HepG2 (cell line): Measurements from ENCODE around the gene NHSL1. TPM values are rescaled to one million over a fixed set of nuclear protein-coding genes. Genes with fewer than 3 reads are reported as not detected.

Experiments used
- ARNT2 ChIP-seq: sonication (generic); formaldehyde crosslinking; IDR thresholded peaks from 2 replicates; pipeline ENCODE4 v1.8.0; 2022; ENCODE audit warnings: mild to moderate bottlenecking, low read depth, missing genetic modification reagents, moderate library complexity
- ATF6 ChIP-seq: sonication (generic); formaldehyde crosslinking; conservative IDR thresholded peaks from 2 replicates; pipeline ENCODE4 v1.4.0; 2020; ENCODE audit warnings: missing genetic modification reagents
- ELF4 ChIP-seq: sonication (generic); formaldehyde crosslinking; IDR thresholded peaks from 2 replicates; pipeline ENCODE4 v1.5.0; 2020; ENCODE audit warnings: missing genetic modification reagents, mild to moderate bottlenecking, moderate library complexity, borderline replicate concordance
- FIP1L1 ChIP-seq: fragments of 200-400 bp; formaldehyde crosslinking; IDR thresholded peaks from 2 replicates; pipeline ENCODE4 v1.6.1; 2018; ENCODE audit warnings: low read depth, mild to moderate bottlenecking, low read length, moderate library complexity, borderline replicate concordance; ENCODE audit not compliant: insufficient read depth
- FOXO1 ChIP-seq: sonication (generic); formaldehyde crosslinking; IDR thresholded peaks from 2 replicates; pipeline ENCODE4 v1.4.0; 2020; ENCODE audit warnings: missing genetic modification reagents
- GATAD1 ChIP-seq: IDR thresholded peaks from 2 replicates; pipeline ENCODE4 v1.6.1; 2016; ENCODE audit warnings: missing genetic modification reagents, missing compliant biosample characterization
- GMEB2 ChIP-seq: IDR thresholded peaks from 2 replicates; pipeline ENCODE4 v1.6.1; 2016; ENCODE audit warnings: missing biosample characterization, missing genetic modification reagents, low read depth
- HHEX ChIP-seq: IDR thresholded peaks from 2 replicates; pipeline ENCODE4 v1.6.1; 2016; ENCODE audit warnings: control low read depth
- ISL2 ChIP-seq: sonication (generic); formaldehyde crosslinking; IDR thresholded peaks from 2 replicates; pipeline ENCODE4 v1.5.0; 2020; ENCODE audit warnings: missing genetic modification reagents
- JARID2 ChIP-seq: sonication (generic); formaldehyde crosslinking; IDR thresholded peaks from 2 replicates; pipeline ENCODE4 v1.8.1; 2023; ENCODE audit warnings: missing genetic modification reagents, inconsistent platforms; ENCODE audit not compliant: insufficient replicate concordance
- KDM1A ChIP-seq: IDR thresholded peaks from 2 replicates; pipeline ENCODE4 v1.6.1; 2016; ENCODE audit warnings: missing compliant biosample characterization
- KDM5B ChIP-seq: sonication (generic); formaldehyde crosslinking; IDR thresholded peaks from 2 replicates; pipeline ENCODE4 v1.4.0; 2020; ENCODE audit warnings: missing genetic modification reagents, mild to moderate bottlenecking, borderline replicate concordance
- RBFOX2 ChIP-seq: fragments of 200-400 bp; formaldehyde crosslinking; IDR thresholded peaks from 2 replicates; pipeline ENCODE4 v1.6.1; 2017; ENCODE audit warnings: low read depth, mild to moderate bottlenecking, low read length
- SOX13 ChIP-seq, 3 experiments: fragments of 450-650 bp in 1 of 3; sonication (generic) in 1 of 3; formaldehyde crosslinking in 1 of 3; IDR thresholded peaks in 2 of 3; conservative IDR thresholded peaks in 1 of 3; 2 replicates each; pipeline versions ENCODE4 v1.5.0 to v1.6.1; 2016 to 2020; ENCODE audit warnings: antibody characterized with exemption in 1 of 3, mild to moderate bottlenecking in 1 of 3, missing compliant biosample characterization in 1 of 3, missing genetic modification reagents in 1 of 3, moderate library complexity in 1 of 3
- SPEN ChIP-seq: sonication (generic); formaldehyde crosslinking; IDR thresholded peaks from 2 replicates; pipeline ENCODE4 v1.5.1; 2020; ENCODE audit warnings: low read depth, mild to moderate bottlenecking, missing genetic modification reagents
- SRY ChIP-seq: sonication (generic); formaldehyde crosslinking; IDR thresholded peaks from 2 replicates; pipeline ENCODE4 v1.8.0; 2022; ENCODE audit warnings: mild to moderate bottlenecking, missing genetic modification reagents
- SUZ12 ChIP-seq: fragments of 150-350 bp; IDR thresholded peaks from 2 replicates; pipeline ENCODE4 v1.6.1; 2014; ENCODE audit warnings: low read depth, low read length
- TGIF2 ChIP-seq: IDR thresholded peaks from 2 replicates; pipeline ENCODE4 v1.6.1; 2016; ENCODE audit warnings: control low read depth, missing compliant biosample characterization
- TSC22D2 ChIP-seq: sonication (generic); formaldehyde crosslinking; IDR thresholded peaks from 2 replicates; pipeline ENCODE4 v1.5.1; 2020; ENCODE audit warnings: missing genetic modification reagents, mild to moderate bottlenecking, borderline replicate concordance
- ZFP36L2 ChIP-seq: sonication (generic); formaldehyde crosslinking; IDR thresholded peaks from 2 replicates; pipeline ENCODE4 v1.4.0; 2020; ENCODE audit warnings: missing genetic modification reagents
- ZNF670 ChIP-seq: sonication (generic); formaldehyde crosslinking; IDR thresholded peaks from 2 replicates; pipeline ENCODE4 v1.8.0; 2022; ENCODE audit warnings: mild to moderate bottlenecking, missing genetic modification reagents, borderline replicate concordance
- polyA plus RNA-seq, 8 experiments: library from polyadenylated mRNA; depleted of rRNA in 3 of 8; stranded (reverse) in 7 of 8; unstranded in 1 of 8; fragments of >200 nt; fragmentation: Illumina TruSeq in 4 of 8; extraction: Trizol in 4 of 8; gene quantifications; 2 replicates each; pipeline versions ENCODE4 v1.2.1 to v1.2.3, GENCODE V29; 2011 to 2016; ENCODE audit warnings: low read depth in 4 of 8, missing spikeins in 1 of 8, mixed read lengths in 1 of 8; ENCODE audit not compliant: insufficient read depth in 1 of 8
- total RNA-seq, 5 experiments: library from RNA; depleted of rRNA; stranded (reverse); fragments of >200 nt; fragmentation: Illumina TruSeq; extraction: Trizol; gene quantifications; 2 replicates each; pipeline ENCODE4 v1.2.3, GENCODE V29; 2016; ENCODE audit warnings: low read depth in 1 of 5
- TF ChIP-seq, protein P1 (sequence below): sonication (generic); formaldehyde crosslinking; conservative IDR thresholded peaks from 2 replicates; pipeline ENCODE4 v1.8.1; 2023; ENCODE audit warnings: missing genetic modification reagents
- TF ChIP-seq, protein P2 (sequence below): sonication (generic); formaldehyde crosslinking; IDR thresholded peaks from 2 replicates; pipeline ENCODE4 v1.8.1; 2023; ENCODE audit warnings: mild to moderate bottlenecking, missing genetic modification reagents, borderline replicate concordance
- TF ChIP-seq, protein P3 (sequence below): fragments of 450-650 bp; IDR thresholded peaks from 2 replicates; pipeline ENCODE4 v1.6.1; 2017

The NHSL1 gene
- total and polyA plus RNA-seq, 2 of the 13 experiments (the other 11 are each of a cell fraction or from before 2014, with no cell fraction given), result 24.9 to 53.6 TPM

DNA sequence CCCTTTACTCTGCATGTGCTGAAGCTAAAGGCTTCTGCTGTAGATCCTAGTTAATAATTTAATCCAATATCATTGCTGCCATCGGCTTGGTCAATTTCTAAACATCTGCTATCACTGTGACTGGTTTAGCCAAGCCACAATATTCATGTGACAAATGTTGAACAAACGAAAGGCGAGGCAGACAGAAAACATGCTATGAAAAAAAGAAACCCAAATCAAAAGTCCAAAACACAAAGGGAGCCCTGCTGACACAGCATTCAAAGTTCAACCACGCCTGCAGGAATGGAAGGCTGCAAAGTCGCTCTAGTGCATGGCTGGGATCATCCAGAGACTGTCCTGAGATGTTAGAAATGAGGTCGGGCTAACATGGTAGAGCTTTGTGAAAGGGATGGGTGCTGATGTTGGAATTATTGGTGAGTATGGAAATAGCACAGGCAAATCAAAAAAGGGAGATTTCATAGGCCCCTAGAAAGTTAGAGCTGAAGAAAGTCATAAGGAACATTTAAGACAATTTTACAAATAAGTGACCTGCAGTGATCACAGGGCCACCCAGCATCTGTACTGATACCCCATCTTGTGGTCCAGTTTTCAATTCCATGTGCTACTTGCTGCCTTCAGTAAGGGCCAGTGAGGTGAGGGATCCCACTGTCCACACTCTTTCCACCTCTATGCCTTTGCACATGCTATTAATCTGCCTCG is 8.8 kb upstream of the NHSL1 start (continued):
- TF ChIP-seq TSC22D2 (no peak), ISL2 (CRISPR knock-in tag) (peak; percentile 73; the same call in 1 of the 2 replicates), SRY (CRISPR knock-in tag) (no peak), KDM1A (CRISPR knock-in tag) (no peak), ATF6 (CRISPR knock-in tag) (no peak), ARNT2 (no peak), GATAD1 (CRISPR knock-in tag) (no peak; the same call in 1 of the 2 replicates), ELF4 (CRISPR knock-in tag) (no peak), RBFOX2 (no peak), GMEB2 (no peak), JARID2 (CRISPR knock-in tag) (no peak), ZFP36L2 (CRISPR knock-in tag) (no peak), ZNF670 (no peak), TGIF2 (CRISPR knock-in tag) (no peak), SPEN (CRISPR knock-in tag) (peak; percentile 69; the same call in 1 of the 2 replicates), FIP1L1 (no peak), SOX13 (IDR thresholded peaks at IDR 0.05) (peak; percentile 42; the same call in 1 of the 2 replicates), SOX13 (CRISPR knock-in tag; conservative IDR thresholded peaks at IDR 0.05 in 1 of 2, IDR thresholded peaks at IDR 0.05 in 1 of 2) (peak in 1 of 2 experiments; percentile 85; a peak in 2 of 4 replicates), HHEX (CRISPR knock-in tag) (no peak), SUZ12 (no peak), KDM5B (CRISPR knock-in tag) (no peak), FOXO1 (0 out of 2 replicates have a peak, but pooled peaks have one; percentile 26)
- TF ChIP-seq, protein P1, sequence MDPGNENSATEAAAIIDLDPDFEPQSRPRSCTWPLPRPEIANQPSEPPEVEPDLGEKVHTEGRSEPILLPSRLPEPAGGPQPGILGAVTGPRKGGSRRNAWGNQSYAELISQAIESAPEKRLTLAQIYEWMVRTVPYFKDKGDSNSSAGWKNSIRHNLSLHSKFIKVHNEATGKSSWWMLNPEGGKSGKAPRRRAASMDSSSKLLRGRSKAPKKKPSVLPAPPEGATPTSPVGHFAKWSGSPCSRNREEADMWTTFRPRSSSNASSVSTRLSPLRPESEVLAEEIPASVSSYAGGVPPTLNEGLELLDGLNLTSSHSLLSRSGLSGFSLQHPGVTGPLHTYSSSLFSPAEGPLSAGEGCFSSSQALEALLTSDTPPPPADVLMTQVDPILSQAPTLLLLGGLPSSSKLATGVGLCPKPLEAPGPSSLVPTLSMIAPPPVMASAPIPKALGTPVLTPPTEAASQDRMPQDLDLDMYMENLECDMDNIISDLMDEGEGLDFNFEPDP (CRISPR knock-in tag), result no peak
- TF ChIP-seq, protein P2, sequence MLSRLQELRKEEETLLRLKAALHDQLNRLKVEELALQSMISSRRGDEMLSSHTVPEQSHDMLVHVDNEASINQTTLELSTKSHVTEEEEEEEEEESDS (CRISPR knock-in tag), result no peak
- TF ChIP-seq, protein P3, sequence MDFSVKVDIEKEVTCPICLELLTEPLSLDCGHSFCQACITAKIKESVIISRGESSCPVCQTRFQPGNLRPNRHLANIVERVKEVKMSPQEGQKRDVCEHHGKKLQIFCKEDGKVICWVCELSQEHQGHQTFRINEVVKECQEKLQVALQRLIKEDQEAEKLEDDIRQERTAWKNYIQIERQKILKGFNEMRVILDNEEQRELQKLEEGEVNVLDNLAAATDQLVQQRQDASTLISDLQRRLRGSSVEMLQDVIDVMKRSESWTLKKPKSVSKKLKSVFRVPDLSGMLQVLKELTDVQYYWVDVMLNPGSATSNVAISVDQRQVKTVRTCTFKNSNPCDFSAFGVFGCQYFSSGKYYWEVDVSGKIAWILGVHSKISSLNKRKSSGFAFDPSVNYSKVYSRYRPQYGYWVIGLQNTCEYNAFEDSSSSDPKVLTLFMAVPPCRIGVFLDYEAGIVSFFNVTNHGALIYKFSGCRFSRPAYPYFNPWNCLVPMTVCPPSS, result no peak
